Fibroblast of mammary gland (primary cell): ENCODE data around the gene CTNS.
A peak's percentile ranks its signal among the peaks of the same experiment; 100 is the strongest.

Experiments used
- DNase-seq: peaks from one replicate; pipeline ENCODE4 v3.0.0-alpha.2; 2010; ENCODE audit warnings: low read depth
- H3K4me3 ChIP-seq: 2 replicates; pipeline ENCODE4 v1.5.1; 2011; ENCODE audit warnings: low read depth, mild to moderate bottlenecking, low read length, moderate library complexity; ENCODE audit not compliant: control insufficient read depth
- TF ChIP-seq, protein P1 (sequence below): conservative IDR thresholded peaks from 2 replicates; pipeline ENCODE4 v1.5.1; 2011; ENCODE audit warnings: low read depth, low read length, inconsistent platforms; ENCODE audit not compliant: control insufficient read depth, insufficient read depth

CTNS gene

GRCh38 chr17:3665834-3666233, 29.3 kb downstream of the CTNS start:
- DNase-seq, result no peak
- TF ChIP-seq, protein P1, sequence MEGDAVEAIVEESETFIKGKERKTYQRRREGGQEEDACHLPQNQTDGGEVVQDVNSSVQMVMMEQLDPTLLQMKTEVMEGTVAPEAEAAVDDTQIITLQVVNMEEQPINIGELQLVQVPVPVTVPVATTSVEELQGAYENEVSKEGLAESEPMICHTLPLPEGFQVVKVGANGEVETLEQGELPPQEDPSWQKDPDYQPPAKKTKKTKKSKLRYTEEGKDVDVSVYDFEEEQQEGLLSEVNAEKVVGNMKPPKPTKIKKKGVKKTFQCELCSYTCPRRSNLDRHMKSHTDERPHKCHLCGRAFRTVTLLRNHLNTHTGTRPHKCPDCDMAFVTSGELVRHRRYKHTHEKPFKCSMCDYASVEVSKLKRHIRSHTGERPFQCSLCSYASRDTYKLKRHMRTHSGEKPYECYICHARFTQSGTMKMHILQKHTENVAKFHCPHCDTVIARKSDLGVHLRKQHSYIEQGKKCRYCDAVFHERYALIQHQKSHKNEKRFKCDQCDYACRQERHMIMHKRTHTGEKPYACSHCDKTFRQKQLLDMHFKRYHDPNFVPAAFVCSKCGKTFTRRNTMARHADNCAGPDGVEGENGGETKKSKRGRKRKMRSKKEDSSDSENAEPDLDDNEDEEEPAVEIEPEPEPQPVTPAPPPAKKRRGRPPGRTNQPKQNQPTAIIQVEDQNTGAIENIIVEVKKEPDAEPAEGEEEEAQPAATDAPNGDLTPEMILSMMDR, result no peak
- no peak overlapping the region for H3K4me3 ChIP-seq

DNA sequence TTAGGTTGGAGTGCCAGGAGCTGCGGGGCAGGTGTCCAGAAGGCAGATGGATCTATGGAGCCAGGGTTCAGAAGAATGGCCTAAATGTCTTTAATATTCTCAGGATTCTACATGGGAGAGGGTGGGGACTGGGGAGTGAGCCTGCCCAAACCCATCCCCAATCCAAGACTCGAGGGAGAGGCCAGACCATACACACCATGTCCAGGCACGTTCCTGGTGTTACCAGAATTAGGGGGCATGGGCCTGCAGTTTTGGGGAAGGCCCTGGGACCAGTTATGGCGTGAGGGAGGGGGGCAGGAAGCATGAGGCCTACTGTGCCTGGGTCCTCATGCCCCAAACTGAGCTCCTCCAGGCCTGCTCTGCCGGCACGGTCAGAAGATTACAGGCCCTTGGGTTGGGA, 30.0 kb downstream of the CTNS start:
- H3K4me3 ChIP-seq, result no peak overlapping the region
- no peak for DNase-seq
- TF ChIP-seq, protein P1, result no peak

GRCh38 chr17:3667366-3668278, 31.1 kb downstream of the CTNS start:
- TF ChIP-seq, protein P1, result no peak
- peak overlapping the region; percentile 94 for H3K4me3 ChIP-seq
- DNase-seq, result peak; percentile 83

DNA sequence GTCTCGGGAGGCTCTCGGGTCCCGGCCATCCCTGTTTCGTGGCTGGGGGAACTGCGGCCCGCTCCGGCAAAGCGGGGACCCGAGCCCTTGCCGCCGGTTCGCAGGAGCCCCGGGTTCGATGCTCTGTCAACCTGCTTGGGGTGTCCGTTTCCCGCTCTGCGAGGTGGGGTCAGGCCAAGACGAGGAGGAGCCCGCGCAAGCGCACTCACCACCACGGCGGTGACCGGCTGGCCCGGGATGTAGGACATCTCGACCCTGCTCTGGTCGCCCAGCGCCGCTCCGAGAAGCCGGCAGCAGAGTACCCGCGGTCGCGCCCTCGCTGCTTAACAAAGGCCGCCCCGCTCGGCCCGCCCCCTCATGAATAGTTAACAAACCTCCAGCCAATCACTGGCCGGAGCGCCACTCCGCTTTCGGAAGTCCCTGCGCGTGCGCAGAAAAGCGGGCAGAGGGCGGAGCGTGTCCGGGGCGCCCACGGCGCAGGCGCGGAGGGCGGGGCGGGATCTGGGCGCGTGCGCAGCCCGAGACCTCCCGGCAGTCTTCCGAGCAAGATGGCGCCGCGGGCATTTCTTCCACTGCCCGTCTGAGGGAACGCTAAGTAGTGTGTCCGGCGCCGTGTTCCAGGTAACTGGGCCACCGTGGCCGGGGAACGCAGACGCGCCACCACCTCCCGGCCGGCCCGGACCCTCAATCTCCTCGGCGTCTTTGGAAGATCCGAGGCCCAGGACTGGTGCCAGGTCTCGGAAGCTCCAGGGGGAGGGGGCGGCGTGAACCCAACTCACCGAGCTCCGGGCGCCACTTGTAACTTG, 31.9 kb downstream of the CTNS start, which contains the start of the genes EMC6 and TAX1BP3:
Gene EMC6, plus strand, starts transcription at position 534 of the 806 bp plus-strand sequence. CDS start 335 bp downstream, outside the sequence.
Gene TAX1BP3, minus strand, starts transcription at position 300 of the 806 bp plus-strand sequence. Its CDS starts 52 bp downstream, at position 248.
- H3K4me3 ChIP-seq, result peak within 1 kb of the TSS; percentile 94
- TF ChIP-seq, protein P1, result no peak
- peak; percentile 95 for DNase-seq

- TF ChIP-seq, protein P1, result no peak
- DNase-seq, result no peak
- H3K4me3 ChIP-seq, result peak overlapping the region; percentile 94
These were observed 32.5 kb downstream of the CTNS start for GRCh38 chr17:3669085-3669347.

DNA sequence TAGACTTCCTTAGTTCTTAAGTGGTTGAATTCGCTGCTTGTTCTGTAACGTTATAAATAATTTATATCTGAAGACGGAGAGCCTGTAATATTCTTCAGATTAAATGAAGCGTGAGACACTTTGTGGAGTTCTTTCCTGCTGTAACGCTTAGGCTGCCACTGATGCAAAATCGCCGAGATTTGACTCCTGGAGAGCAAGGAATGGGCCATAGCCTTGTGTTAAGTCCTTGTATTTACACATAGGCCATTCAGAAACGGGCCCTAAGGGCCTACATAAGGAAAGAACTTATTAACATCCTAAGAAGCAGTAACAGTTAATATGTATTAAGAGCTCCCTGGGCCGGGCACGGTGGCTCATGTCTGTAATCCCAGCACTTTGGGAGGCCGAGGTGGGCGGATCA, 33.0 kb downstream of the CTNS start:
- DNase-seq, result no peak
- peak overlapping the region; percentile 94 for H3K4me3 ChIP-seq
- TF ChIP-seq, protein P1, result no peak
